Middle frontal gyrus (tissue), 1 donor: ENCODE results near the gene ROBO1.

Source experiments
- DNase-seq: peaks from one replicate; pipeline ENCODE4 v3.0.0-alpha.2; 2015; ENCODE audit warnings: low spot score; ENCODE audit errors: extremely low spot score

The ROBO1 gene

GRCh38 chr3:79473993-79474392, 293.8 kb downstream of the ROBO1 start:
- DNase-seq, result no peak

- no peak for DNase-seq
These were observed 300.1 kb downstream of the ROBO1 start for GRCh38 chr3:79467721-79468120.

GRCh38 chr3:79461129-79461792, 306.5 kb downstream of the ROBO1 start:
- DNase-seq, result no peak

- no peak for DNase-seq
These were observed 314.2 kb downstream of the ROBO1 start for GRCh38 chr3:79453600-79453999.

GRCh38 chr3:79436387-79436786, 331.4 kb downstream of the ROBO1 start:
- no peak for DNase-seq

GRCh38 chr3:79427081-79427480, 340.7 kb downstream of the ROBO1 start:
- no peak for DNase-seq

GRCh38 chr3:79424811-79425210, 343.0 kb downstream of the ROBO1 start:
- DNase-seq, result no peak

- DNase-seq, result no peak
These were observed 344.4 kb downstream of the ROBO1 start for GRCh38 chr3:79423417-79423816.

GRCh38 chr3:79421273-79421672, 346.5 kb downstream of the ROBO1 start:
- DNase-seq, result no peak

GRCh38 chr3:79418855-79419621, 348.8 kb downstream of the ROBO1 start:
- no peak for DNase-seq

- DNase-seq, result no peak
These were observed 352.4 kb downstream of the ROBO1 start for GRCh38 chr3:79415356-79415755.

- no peak for DNase-seq
These were observed 353.0 kb downstream of the ROBO1 start for GRCh38 chr3:79414806-79415205.

- no peak for DNase-seq
These were observed 353.8 kb downstream of the ROBO1 start for GRCh38 chr3:79414035-79414434.

- DNase-seq, result no peak
These were observed 355.3 kb downstream of the ROBO1 start for GRCh38 chr3:79412537-79412936.

GRCh38 chr3:79410617-79411016, 357.2 kb downstream of the ROBO1 start:
- no peak for DNase-seq

GRCh38 chr3:79410136-79410535, 357.7 kb downstream of the ROBO1 start:
- DNase-seq, result no peak

GRCh38 chr3:79406175-79406574, 361.6 kb downstream of the ROBO1 start:
- no peak for DNase-seq

- no peak for DNase-seq
These were observed 362.6 kb downstream of the ROBO1 start for GRCh38 chr3:79405183-79405582.

GRCh38 chr3:79396595-79396994, 371.2 kb downstream of the ROBO1 start:
- no peak for DNase-seq

- DNase-seq, result no peak
These were observed 375.3 kb downstream of the ROBO1 start for GRCh38 chr3:79392479-79392878.

GRCh38 chr3:79390352-79390751, 377.4 kb downstream of the ROBO1 start:
- no peak for DNase-seq

- no peak for DNase-seq
These were observed 382.6 kb downstream of the ROBO1 start for GRCh38 chr3:79385211-79385610.

- no peak for DNase-seq
These were observed 384.3 kb downstream of the ROBO1 start for GRCh38 chr3:79383402-79384012.
